Calu3 (cell line): ENCODE results near the gene BUD31. TPM values are rescaled to one million over a fixed set of nuclear protein-coding genes. Genes with fewer than 3 reads are reported as not detected.

Source experiments
- BruUV-seq: library from RNA; stranded (reverse); fragments of 400-500 nt; replicated peaks from 2 replicates; lab custom pipeline; 2021; lab: Mats Ljungman, UMichigan
- CTCF ChIA-PET: fragments of 300-600 bp; sonication (Branson Sonifier 250); formaldehyde crosslinking; loops from one replicate; lab custom pipeline; 2022; ENCODE audit warnings: antibody characterized with exemption; lab: Charles Lee
- DNase-seq: peaks from one replicate; pipeline ENCODE4 v3.0.0; 2022
- H3K27ac Mint-ChIP-seq: one replicate; pipeline ENCODE4 v1.8.0; 2022; ENCODE audit warnings: mixed read lengths; ENCODE audit not compliant: unreplicated experiment
- H3K27me3 Mint-ChIP-seq: one replicate; pipeline ENCODE4 v1.8.0; 2022; ENCODE audit warnings: mixed read lengths; ENCODE audit not compliant: unreplicated experiment
- H3K36me3 Mint-ChIP-seq: one replicate; pipeline ENCODE4 v1.8.0; 2022; ENCODE audit warnings: mild to moderate bottlenecking, moderate library complexity, mixed read lengths; ENCODE audit not compliant: insufficient read depth, unreplicated experiment
- H3K4me1 Mint-ChIP-seq: one replicate; pipeline ENCODE4 v1.8.0; 2022; ENCODE audit warnings: mild to moderate bottlenecking, low read depth, mixed read lengths; ENCODE audit not compliant: unreplicated experiment
- H3K4me3 Mint-ChIP-seq: one replicate; pipeline ENCODE4 v1.8.0; 2022; ENCODE audit warnings: mild to moderate bottlenecking, low read depth, moderate library complexity, mixed read lengths; ENCODE audit not compliant: unreplicated experiment
- H3K9me3 Mint-ChIP-seq: one replicate; pipeline ENCODE4 v1.8.0; 2022; ENCODE audit warnings: low read depth, mixed read lengths; ENCODE audit not compliant: unreplicated experiment
- CTCF ChIP-seq: fragments of 200-600 bp; IDR thresholded peaks from one replicate; pipeline ENCODE4 v1.8.0; 2022; ENCODE audit warnings: antibody characterized with exemption; ENCODE audit not compliant: unreplicated experiment
- intact Hi-C: fragments of 100-400 bp; cut with micrococcal nuclease; formaldehyde crosslinking; loops from one replicate; pipeline ENCODE4 v1.10.0; 2022; ENCODE audit not compliant: unreplicated experiment
- total RNA-seq: library from RNA; stranded (reverse); gene quantifications from 2 replicates; pipeline ENCODE4 v1.2.3, GENCODE V29; 2022

The BUD31 gene
- total RNA-seq, 1 experiment from 2014 or later = 82.7 TPM

- no peak for DNase-seq
- no peaks in the 10 kb centered on the region for H3K4me1 Mint-ChIP-seq
- H3K36me3 Mint-ChIP-seq = peaks cover 41% of the 10 kb centered on the region
- H3K4me3 Mint-ChIP-seq = no peak overlapping the region
- H3K9me3 Mint-ChIP-seq = no peaks in the 10 kb centered on the region
- no peaks in the 10 kb centered on the region for H3K27me3 Mint-ChIP-seq
- no peak overlapping the region for H3K27ac Mint-ChIP-seq
- no TSS peak for BruUV-seq
- no peak for TF ChIP-seq CTCF
- intact Hi-C loops = no loop called here
- CTCF ChIA-PET = no interaction called here
Observed at GRCh38 chr7:99460651-99461050, 51.9 kb downstream of the BUD31 start.

GRCh38 chr7:99461221-99461620 is 52.5 kb downstream of the BUD31 start:
- H3K4me3 Mint-ChIP-seq = no peak overlapping the region
- H3K36me3 Mint-ChIP-seq = peaks cover 47% of the 10 kb centered on the region
- no peak for DNase-seq
- H3K4me1 Mint-ChIP-seq = no peaks in the 10 kb centered on the region
- BruUV-seq = no TSS peak
- H3K9me3 Mint-ChIP-seq = no peaks in the 10 kb centered on the region
- intact Hi-C loops = no loop called here
- TF ChIP-seq CTCF = no peak
- H3K27me3 Mint-ChIP-seq = no peaks in the 10 kb centered on the region
- CTCF ChIA-PET = no interaction called here
- H3K27ac Mint-ChIP-seq = no peak overlapping the region

- H3K4me1 Mint-ChIP-seq = no peaks in the 10 kb centered on the region
- peak overlapping the region; percentile 95 for H3K4me3 Mint-ChIP-seq
- H3K9me3 Mint-ChIP-seq = no peaks in the 10 kb centered on the region
- H3K27ac Mint-ChIP-seq = peak overlapping the region; percentile 90
- no peaks in the 10 kb centered on the region for H3K27me3 Mint-ChIP-seq
- CTCF ChIA-PET = no interaction called here
- BruUV-seq = TSS peak; percentile 61
- TF ChIP-seq CTCF = no peak
- intact Hi-C loops = no loop called here
- peaks cover 28% of the 10 kb centered on the region for H3K36me3 Mint-ChIP-seq
- no peak for DNase-seq
Observed at GRCh38 chr7:99465421-99465768, 56.6 kb downstream of the BUD31 start.

- TF ChIP-seq CTCF = no peak
- Mint-ChIP-seq H3K4me3 (no peak overlapping the region), H3K27me3 (no peaks in the 10 kb centered on the region), H3K27ac (no peak overlapping the region), H3K36me3 (peaks cover 44% of the 10 kb centered on the region), H3K9me3 (no peaks in the 10 kb centered on the region), H3K4me1 (no peaks in the 10 kb centered on the region)
- intact Hi-C loops = no loop called here
- no peak for DNase-seq
- CTCF ChIA-PET = interaction anchor here (0.5 kb wide), 1 partner anchor 548 kb away, joined by 3 read pairs; no protein-coding TSS in a partner anchor
- BruUV-seq = no TSS peak
Observed at GRCh38 chr7:99468336-99468918, 59.7 kb downstream of the BUD31 start.

Other genes with a start within 250 kb of the BUD31 start
- gene KPNA7, start 200.9 kb upstream of the BUD31 start, total RNA-seq = 3.0 and 3.3 TPM in 2 replicates
- 0.61 and 0.97 TPM in 2 replicates for gene MYH16, start 136.1 kb upstream of the BUD31 start, total RNA-seq
- 146 TPM in 2 replicates for gene ARPC1A, start 83.1 kb upstream of the BUD31 start, total RNA-seq
- gene ARPC1B, start 34.2 kb upstream of the BUD31 start, total RNA-seq = 107 and 108 TPM in 2 replicates
- 83.9 and 87.2 TPM in 2 replicates for gene PDAP1, start 372 bp upstream of the BUD31 start, total RNA-seq
- 7.6 and 8.8 TPM in 2 replicates for gene PTCD1, start 29.8 kb downstream of the BUD31 start, total RNA-seq
- 33.4 and 37.2 TPM in 2 replicates for gene CPSF4, start 30.0 kb downstream of the BUD31 start, total RNA-seq
- 222 and 234 TPM in 2 replicates for gene ATP5MF, start 57.2 kb downstream of the BUD31 start, total RNA-seq
- gene ZNF789, start 63.9 kb downstream of the BUD31 start, total RNA-seq = 17.2 and 18.9 TPM in 2 replicates
- gene ZNF394, start 91.3 kb downstream of the BUD31 start, total RNA-seq = 17.3 and 19.2 TPM in 2 replicates
- gene ZKSCAN5, start 95.7 kb downstream of the BUD31 start, total RNA-seq = 6.1 and 6.6 TPM in 2 replicates
- 3.9 and 4.1 TPM in 2 replicates for gene FAM200A, start 143.1 kb downstream of the BUD31 start, total RNA-seq
- not detected in 2 replicates for gene ZNF655, start 149.7 kb downstream of the BUD31 start, total RNA-seq
- gene TMEM225B, start 189.3 kb downstream of the BUD31 start, total RNA-seq = not detected in 2 replicates
- 12.9 and 13.5 TPM in 2 replicates for gene ZSCAN25, start 208.0 kb downstream of the BUD31 start, total RNA-seq